Measurements from ENCODE around the gene METTL1.

Gene METTL1

DNA sequence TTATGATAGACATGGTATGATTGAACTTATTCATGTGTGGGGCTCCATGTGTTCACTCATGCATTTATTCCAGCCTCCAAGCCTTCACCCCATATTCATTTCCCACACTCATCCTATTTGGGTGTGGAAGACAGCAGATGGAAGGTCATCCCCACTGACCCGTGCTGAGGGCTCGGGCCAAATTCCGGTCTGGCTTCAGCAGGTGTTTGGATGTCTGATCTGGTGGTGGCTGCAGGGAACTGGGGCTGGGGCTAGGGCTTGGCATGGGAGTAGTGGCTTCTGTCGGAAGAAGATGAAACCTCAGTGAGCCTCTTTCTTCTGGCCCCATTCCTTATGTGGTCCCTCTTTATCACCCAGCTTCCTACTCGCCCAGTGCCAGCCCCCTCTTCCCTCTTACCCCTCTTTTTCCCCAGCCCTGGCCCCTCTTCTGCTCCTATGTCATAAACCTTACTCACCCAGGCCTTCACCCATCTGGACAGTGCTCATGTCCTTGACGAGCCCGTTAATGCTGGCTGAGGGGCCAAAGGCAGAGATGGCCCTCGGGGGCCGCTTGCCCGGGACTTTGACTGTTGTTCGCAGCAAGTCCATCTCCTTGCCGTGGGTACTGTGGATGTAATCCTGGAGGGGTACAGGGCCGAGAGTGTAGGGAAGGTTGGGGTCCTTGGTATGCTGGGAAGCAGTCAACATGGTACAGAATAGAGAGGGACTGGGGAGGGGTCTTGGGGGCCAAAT is 41.4 kb downstream of the METTL1 start:
- H3K27me3 ChIP-seq (replicated peaks; ENCODE audit: control insufficient read depth, insufficient read depth, low read length): no peaks in the 10 kb centered on the region
- TF ChIP-seq, protein P1, sequence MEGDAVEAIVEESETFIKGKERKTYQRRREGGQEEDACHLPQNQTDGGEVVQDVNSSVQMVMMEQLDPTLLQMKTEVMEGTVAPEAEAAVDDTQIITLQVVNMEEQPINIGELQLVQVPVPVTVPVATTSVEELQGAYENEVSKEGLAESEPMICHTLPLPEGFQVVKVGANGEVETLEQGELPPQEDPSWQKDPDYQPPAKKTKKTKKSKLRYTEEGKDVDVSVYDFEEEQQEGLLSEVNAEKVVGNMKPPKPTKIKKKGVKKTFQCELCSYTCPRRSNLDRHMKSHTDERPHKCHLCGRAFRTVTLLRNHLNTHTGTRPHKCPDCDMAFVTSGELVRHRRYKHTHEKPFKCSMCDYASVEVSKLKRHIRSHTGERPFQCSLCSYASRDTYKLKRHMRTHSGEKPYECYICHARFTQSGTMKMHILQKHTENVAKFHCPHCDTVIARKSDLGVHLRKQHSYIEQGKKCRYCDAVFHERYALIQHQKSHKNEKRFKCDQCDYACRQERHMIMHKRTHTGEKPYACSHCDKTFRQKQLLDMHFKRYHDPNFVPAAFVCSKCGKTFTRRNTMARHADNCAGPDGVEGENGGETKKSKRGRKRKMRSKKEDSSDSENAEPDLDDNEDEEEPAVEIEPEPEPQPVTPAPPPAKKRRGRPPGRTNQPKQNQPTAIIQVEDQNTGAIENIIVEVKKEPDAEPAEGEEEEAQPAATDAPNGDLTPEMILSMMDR (IDR thresholded peaks at IDR 0.05; ENCODE audit: insufficient read depth, low read length, poor library complexity, severe bottlenecking): no peak

DNA sequence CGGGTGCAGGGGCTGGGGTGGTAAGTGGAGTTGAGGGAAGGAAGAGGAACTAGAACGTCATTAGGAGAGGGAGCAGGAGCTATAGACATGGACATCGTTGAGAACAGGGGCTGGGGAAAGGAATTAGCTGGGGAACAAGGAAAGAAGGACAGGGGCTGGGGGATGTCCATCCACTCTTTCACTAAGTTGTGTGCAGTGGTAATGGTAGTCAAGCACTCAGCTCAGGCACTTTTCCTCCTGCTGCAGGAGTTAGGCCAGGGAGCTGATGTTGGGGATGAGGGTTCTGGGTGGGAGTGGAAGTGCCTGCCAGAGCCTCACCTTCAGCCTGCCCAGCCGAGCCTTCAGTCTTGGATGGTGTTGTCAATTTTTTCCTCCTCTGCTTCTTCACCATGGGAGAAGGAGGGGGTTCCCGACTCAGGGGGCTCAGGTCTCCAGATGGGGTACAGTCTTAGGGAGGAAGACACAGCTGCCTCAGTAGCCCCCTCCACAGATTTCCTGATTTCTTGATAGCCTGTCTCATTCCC is 42.5 kb downstream of the METTL1 start:
- peaks cover 38% of the 10 kb centered on the region for H3K36me3 ChIP-seq (ENCODE audit: control insufficient read depth, insufficient read depth, low read length)
- H3K27me3 ChIP-seq (replicated peaks; ENCODE audit: control insufficient read depth, insufficient read depth, low read length): no peaks in the 10 kb centered on the region
- H3K4me3 ChIP-seq (replicated peaks; ENCODE audit: low read depth, low read length): no peak overlapping the region
- TF ChIP-seq, protein P1 (IDR thresholded peaks at IDR 0.05; ENCODE audit: insufficient read depth, low read length, poor library complexity, severe bottlenecking): no peak
- DNase-seq (ENCODE audit: extremely low read depth, insufficient read length): no peak

More for the DNA sequence above, 41.4 kb downstream of the METTL1 start:
- peaks cover 38% of the 10 kb centered on the region for H3K36me3 ChIP-seq (ENCODE audit: control insufficient read depth, insufficient read depth, low read length)
- no peak overlapping the region for H3K4me3 ChIP-seq (replicated peaks; ENCODE audit: low read depth, low read length)
- DNase-seq (ENCODE audit: extremely low read depth, insufficient read length): no peak

DNA sequence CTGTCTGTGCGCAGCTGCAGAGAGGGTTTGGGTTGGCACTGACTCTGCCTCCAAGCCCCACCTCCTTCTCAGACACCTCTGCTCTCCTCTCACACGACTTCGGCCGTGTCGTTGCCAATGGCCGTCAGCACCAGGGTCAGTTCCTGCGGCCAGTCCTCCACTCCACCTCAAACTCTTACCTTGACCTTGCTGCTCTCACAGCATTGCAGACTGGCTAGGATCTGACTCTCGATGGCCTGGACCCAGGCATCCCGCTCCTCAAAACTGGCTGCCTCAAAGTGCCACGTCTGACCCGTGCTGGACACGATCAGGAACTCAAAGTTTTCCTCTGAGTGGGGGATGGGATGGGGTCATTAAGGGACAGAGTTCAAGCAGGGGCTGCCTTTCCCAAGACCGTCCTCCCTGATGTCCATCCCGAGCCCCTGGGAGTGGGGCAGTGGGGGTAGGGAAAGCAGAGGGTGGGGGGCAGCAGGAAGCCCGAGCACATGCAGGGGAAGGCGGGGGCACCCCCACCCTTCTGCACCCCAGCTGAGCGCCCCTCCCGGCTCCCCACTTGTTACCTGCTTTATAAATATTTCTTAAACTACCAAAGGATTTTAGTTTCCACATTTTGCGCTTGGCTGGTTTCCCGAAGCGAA is 44.0 kb downstream of the METTL1 start:
- H3K27me3 ChIP-seq (replicated peaks; ENCODE audit: control insufficient read depth, insufficient read depth, low read length): no peaks in the 10 kb centered on the region
- TF ChIP-seq, protein P1 (IDR thresholded peaks at IDR 0.05; ENCODE audit: insufficient read depth, low read length, poor library complexity, severe bottlenecking): no peak
- no peak overlapping the region for H3K4me3 ChIP-seq (replicated peaks; ENCODE audit: low read depth, low read length)
- H3K36me3 ChIP-seq (ENCODE audit: control insufficient read depth, insufficient read depth, low read length): peaks cover 30% of the 10 kb centered on the region
- DNase-seq (ENCODE audit: extremely low read depth, insufficient read length): no peak

DNA sequence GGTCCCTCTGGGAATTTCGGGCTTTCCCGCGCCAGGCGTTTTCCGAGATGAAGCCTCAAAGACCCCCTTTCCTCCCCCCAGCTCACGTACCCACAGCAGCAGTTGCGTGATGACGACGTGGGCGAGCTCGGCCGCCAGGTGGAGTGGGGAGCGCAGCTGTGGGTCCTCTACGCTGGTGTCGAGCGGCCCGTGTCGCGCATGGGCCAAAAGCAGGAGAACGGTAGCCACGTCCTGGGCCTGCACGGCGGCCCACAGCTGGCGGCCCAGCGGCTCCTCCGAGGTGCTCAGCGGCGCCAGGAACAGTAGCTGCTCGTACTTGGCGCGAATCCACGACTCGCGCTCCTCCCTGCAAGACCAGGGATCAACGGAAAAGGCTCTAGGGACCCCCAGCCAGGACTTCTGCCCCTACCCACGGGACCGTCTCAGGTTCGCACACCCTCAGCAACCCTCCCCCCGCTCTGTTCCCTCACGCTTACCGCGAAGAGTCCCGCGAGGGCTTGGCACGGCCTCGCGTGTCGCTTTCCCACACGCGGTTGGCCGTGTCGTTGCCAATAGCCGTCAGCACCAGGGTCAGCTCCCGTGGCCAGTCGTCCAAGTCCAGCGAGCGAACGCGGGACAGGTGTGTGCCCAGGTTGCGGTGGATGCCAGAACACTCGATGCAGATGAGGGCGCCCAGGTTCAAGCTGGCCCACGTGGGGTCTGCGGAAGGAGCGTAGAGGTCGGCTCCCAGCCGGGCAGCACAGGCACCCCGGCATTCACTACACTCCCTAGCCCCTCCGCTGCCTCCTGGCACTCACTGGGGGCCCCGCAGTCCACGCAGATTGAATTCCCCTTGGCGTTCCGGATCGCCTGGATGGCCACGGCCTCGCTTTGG is 44.8 kb downstream of the METTL1 start:
- H3K4me3 ChIP-seq (replicated peaks; ENCODE audit: low read depth, low read length): no peak overlapping the region

More for the DNA sequence above, 44.8 kb downstream of the METTL1 start:
- H3K27me3 ChIP-seq (replicated peaks; ENCODE audit: control insufficient read depth, insufficient read depth, low read length): no peaks in the 10 kb centered on the region
- DNase-seq (ENCODE audit: extremely low read depth, insufficient read length): no peak
- H3K36me3 ChIP-seq (ENCODE audit: control insufficient read depth, insufficient read depth, low read length): peaks cover 28% of the 10 kb centered on the region
- TF ChIP-seq, protein P1 (IDR thresholded peaks at IDR 0.05; ENCODE audit: insufficient read depth, low read length, poor library complexity, severe bottlenecking): no peak

All from GM06990 (cell line).